HG03378 (cell line): ENCODE data around the gene ATF5.

Source experiments
- ATAC-seq: cut with Tn5 transposase; IDR thresholded peaks from one replicate; pipeline ENCODE4 v1.9.1; 2021; ENCODE audit warnings: mild to moderate bottlenecking, moderate library complexity; ENCODE audit not compliant: unreplicated experiment

ATF5 gene

DNA sequence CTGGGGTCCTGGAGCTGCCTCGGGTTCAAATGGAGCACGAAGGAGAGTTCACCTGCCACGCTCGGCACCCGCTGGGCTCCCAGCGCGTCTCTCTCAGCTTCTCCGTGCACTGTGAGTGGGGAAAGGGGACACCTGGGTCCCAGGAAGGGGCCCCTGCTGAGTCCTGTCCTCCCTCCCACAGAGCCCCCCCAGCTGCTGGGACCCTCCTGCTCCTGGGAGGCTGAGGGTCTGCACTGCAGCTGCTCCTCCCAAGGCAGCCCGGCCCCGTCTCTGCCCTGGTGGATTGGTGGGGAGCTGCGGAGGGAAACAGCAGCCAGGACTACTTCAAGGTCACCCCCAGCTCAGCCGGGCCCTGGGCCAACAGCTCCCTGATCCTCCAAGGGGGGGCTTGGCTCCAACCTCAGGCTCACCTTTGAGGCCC is 43.0 kb downstream of the ATF5 start:
- no peak for ATAC-seq

DNA sequence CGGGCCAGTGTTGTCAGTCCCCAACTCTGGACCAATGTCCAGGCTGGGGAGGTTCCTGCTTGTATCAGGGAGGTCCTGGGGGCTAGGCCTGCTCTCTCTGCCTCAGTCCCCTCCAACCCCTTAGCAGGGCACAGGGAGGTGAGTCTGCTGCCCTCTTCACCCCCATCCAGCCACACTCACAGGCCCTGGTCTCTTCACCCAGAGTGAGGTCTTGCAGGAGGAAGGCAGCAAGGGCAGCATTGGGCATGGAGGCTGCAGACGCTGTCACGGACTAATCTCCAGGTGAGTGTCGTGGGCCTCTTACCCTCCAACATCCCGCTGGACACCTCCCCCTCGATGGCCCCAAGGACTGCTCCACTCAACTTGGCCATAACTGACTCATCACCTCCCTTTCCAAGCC is 43.8 kb downstream of the ATF5 start:
- no peak for ATAC-seq

DNA sequence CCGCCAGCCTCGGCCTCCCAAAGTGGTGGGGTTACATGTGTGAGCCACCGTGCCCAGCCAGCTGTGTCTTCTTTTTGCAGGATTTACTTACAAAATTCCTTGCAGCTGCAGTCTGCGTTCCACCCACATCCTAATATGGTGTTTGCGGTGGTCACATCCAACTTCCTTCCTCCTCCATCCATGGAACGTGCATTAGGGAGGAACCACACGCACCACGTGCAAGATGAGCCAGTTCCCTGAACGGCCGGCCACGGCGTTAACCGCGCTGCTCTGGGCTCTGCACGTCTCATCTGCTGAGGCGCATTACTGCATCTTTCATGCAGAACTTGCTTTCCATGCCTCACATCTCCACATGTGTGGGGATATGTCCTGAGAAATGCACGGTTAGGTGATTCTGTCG is 45.0 kb downstream of the ATF5 start:
- no peak for ATAC-seq

DNA sequence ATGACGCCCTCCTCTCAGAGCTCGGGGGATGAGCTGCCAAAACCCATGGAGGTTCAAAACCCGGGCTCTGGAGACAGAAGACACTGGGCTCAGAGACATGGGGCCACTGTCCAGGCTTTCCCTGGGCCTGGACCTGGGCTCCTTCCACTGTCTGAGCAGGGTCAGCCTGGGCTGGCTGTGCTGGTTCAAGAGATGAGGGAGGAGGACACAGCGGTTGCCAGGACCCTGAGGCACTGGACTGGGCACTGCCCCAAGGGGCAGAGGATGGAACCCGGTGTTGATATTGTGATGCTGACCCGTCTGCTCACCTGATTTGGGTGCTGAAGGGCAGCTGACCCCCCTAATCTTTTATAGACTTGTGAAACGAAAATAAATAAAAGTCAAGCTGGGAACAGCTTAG is 46.0 kb downstream of the ATF5 start:
- ATAC-seq: no peak

DNA sequence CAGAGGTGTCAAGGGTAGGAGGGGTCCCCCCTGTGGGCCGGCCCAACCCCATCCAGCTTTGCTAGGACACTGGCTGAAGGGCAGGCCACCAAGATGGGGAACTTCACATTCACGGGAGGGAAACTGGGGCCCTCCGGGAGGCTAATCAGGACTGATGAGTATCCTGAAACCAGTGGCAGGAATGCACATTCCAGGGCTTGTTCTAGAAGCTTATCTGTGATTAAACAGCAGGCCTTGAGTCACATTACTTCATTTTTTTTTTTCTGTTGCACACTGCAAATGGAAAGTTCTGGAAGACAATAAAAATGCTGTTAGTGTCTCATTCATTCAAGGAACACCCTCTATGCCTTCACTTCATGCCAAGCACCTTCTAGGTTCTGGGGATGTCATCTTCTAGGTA is 47.5 kb downstream of the ATF5 start:
- ATAC-seq: no peak

DNA sequence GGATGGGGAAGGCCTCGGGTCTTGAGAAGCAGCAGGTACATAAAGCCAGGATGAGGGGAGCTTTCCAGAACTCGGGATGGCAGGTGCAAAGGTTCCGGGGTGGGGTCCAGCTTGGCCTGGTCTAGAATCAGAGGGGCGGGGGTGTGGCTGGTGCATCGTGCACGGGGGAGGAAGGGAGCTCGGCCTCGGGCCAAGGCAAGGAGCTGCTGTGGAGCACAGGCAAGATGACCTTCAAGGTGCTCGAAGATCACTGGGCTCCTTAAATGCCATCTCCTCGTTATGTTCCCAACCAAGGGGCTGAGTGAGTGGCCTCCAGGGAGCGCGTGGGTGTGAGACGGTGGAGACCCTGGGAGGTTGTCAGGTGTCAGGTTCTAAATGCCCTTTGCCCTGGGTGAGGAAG is 48.1 kb downstream of the ATF5 start:
- ATAC-seq: no peak

DNA sequence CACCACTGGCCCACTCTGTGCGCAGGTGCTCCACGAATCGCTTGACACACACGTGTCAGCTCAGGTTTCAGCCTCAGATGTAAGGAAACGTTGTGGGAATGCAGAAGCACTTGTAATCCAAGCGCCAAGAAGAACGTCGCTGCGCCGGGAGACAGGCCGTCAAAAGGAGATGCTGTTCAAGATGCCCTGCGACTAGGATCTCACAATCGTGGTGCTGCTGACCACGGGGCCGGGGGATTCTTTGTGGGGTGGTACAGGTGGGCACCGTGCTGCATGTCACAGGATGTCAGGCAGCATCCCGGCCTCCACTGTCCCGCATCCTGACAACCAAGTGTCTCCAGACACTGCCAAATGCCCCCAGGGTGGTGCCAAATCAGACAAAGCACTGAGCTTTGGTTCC is 48.9 kb downstream of the ATF5 start:
- no peak for ATAC-seq

DNA sequence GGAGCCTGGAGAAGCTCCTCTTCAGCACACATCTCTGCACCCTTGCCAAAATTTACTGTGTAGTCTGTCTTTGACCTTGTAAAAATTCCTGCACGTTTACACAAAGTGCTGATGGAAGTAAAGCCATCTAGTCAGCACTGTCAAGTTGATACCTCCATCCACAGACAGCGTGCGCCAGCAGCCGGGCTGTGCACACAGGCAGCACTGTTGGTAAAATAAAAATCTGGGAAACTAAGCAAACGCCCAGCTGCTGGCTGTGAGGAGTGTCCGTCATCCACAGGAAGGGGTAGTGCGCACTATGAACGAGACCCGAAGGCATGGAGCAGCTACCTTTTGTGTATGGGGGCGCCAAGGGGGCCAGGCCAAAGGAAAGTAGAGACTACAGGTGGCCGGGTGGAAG is 49.3 kb downstream of the ATF5 start:
- no peak for ATAC-seq

DNA sequence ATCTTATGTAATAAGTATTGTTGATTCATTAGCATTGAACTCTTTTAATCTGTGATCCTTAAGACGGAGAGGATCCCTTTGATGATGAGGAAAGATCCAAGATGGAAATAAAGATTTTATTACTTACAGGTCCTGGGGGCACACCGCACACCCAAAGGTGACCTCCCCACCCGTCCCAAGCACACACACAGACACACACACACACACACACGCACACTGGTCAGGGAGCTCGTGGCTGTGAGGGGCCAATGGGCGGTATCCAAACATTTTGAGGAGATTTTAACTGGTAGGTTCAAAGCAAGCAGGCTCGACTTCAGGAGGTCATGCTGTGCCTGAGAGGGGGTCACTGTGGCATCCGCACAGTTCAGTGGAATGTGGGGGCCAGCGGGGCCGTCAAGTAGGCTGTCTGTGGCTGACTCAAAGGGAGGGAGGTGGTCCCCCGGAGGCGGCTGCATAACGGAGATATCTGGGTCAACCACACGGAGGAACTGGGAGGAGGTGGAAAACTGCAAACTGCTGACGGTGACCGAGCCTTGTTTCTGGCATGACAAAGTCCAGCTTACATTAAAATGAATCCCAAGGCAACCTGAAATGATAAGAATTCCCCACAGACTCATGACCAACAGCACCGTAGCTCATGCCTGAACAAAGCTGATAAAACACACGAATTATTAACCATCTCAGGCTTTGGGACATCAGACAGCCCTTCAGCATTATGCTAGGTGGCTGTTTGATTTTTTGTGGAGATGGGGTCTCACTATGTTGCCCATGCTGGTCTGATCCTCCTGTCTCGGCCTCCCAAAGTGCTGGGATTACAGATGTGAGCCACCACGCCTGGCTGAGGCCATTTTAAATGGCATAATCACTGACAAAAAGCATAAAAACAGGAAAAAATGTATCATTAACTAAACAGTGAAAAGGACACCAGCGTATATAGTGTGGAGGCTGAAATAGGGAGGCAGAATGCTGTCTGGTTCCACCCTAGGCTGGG is 52.9 kb downstream of the ATF5 start:
- no peak for ATAC-seq
